A549 treated with CORT108297 at 1 μM for 4 hours (cell line): Measurements from ENCODE around the gene FAT1. TPM values are rescaled to one million over a fixed set of nuclear protein-coding genes. Genes with fewer than 3 reads are reported as not detected.

Experiments
- total RNA-seq: library from RNA; stranded (reverse); fragments of 200-300 nt; extraction: Qiagen RNA extraction; gene quantifications from 5 replicates; pipeline ENCODE4 v1.2.3, GENCODE V29; 2022

FAT1 gene
- 134 to 204 TPM (median 138 TPM) in 5 replicates for total RNA-seq

GRCh38 chr4:186723292-186724057, at the start of gene FAT1:
Gene FAT1, minus strand, starts transcription at chr4:186723856. Its CDS starts 14,029 bp downstream, at chr4:186709827.

GRCh38 chr4:186554914-186555827, 168.5 kb downstream of the FAT1 start, which contains the start of gene MTNR1A:
Gene MTNR1A, minus strand, starts transcription at chr4:186555567. Its CDS starts 202 bp downstream, at chr4:186555365.

Other genes starting within 250 kb of the FAT1 start
- gene MTNR1A, start 168.3 kb downstream of the FAT1 start, total RNA-seq, result 0.33 to 0.71 TPM (median 0.43 TPM) in 5 replicates